Suppressor macrophage treated with lipopolysaccharide for 1 hour (primary cell): ENCODE measurements around the gene LY6G5B.

Experiments
- DNase-seq, 3 donors: peaks; one replicate each; pipeline ENCODE4 v3.0.0-alpha.2; 2020 to 2022

The LY6G5B gene

GRCh38 chr6:31663126-31663960, 6.4 kb upstream of the LY6G5B start:
- peak; percentile 30 to 73 (median 61) for DNase-seq

- DNase-seq = peak; percentile 46 to 59 (median 48)
Measured at GRCh38 chr6:31663961-31664789, 5.6 kb upstream of the LY6G5B start.

- peak; percentile 95 to 97 (median 97) for DNase-seq
Measured at GRCh38 chr6:31664790-31665500, 4.8 kb upstream of the LY6G5B start, which contains the start of gene GPANK1. GPANK1 (minus strand) TSS chr6:31664997; CDS start chr6:31664478, 519 bp downstream.

- peak; percentile 98 to 99 (median 98) for DNase-seq
Measured at GRCh38 chr6:31665501-31666336, 4.1 kb upstream of the LY6G5B start, which contains the start of gene CSNK2B. CSNK2B (plus strand) TSS chr6:31666080; CDS start chr6:31666832, 752 bp downstream.

- DNase-seq = peak; percentile 69 to 74 (median 72)
Measured at GRCh38 chr6:31666337-31666965, 3.3 kb upstream of the LY6G5B start.

GRCh38 chr6:31676322-31676903, 6.6 kb downstream of the LY6G5B start:
- peak in 1 of 3 donors; percentile 23 for DNase-seq

GRCh38 chr6:31676904-31677303, 7.1 kb downstream of the LY6G5B start:
- DNase-seq = no peak

GRCh38 chr6:31677955-31678354, 8.2 kb downstream of the LY6G5B start:
- no peak for DNase-seq

- DNase-seq = peak; percentile 83 to 86 (median 84)
Measured at GRCh38 chr6:31680226-31681134, 10.7 kb downstream of the LY6G5B start, which contains the start of gene LY6G5C. LY6G5C (minus strand) TSS chr6:31681067; CDS start chr6:31680373, 694 bp downstream.

- peak; percentile 58 to 83 (median 72) for DNase-seq
Measured at GRCh38 chr6:31681135-31681671, 11.4 kb downstream of the LY6G5B start.

GRCh38 chr6:31683591-31683990, 13.8 kb downstream of the LY6G5B start:
- no peak for DNase-seq

- no peak for DNase-seq
Measured at GRCh38 chr6:31686483-31686882, 16.7 kb downstream of the LY6G5B start.

- DNase-seq = no peak
Measured at GRCh38 chr6:31687321-31687720, 17.5 kb downstream of the LY6G5B start.

GRCh38 chr6:31687860-31688693, 18.3 kb downstream of the LY6G5B start:
- DNase-seq = no peak

GRCh38 chr6:31689249-31690110, 19.7 kb downstream of the LY6G5B start:
- DNase-seq = peak in 2 of 3 donors; percentile 6 to 28

GRCh38 chr6:31690231-31691077, 20.7 kb downstream of the LY6G5B start:
- DNase-seq = peak in 2 of 3 donors; percentile 25 to 27
